ENCODE measurements around the gene MTF1. TPM values are rescaled to one million over a fixed set of nuclear protein-coding genes. Genes with fewer than 3 reads are reported as not detected.
"Not testable (repeated sequence)": the region's sequence is repeated elsewhere in the genome, so short reads cannot be mapped to it uniquely, and the experiment has no call there.

MTF1 gene
- total RNA-seq, 1 donor from 2014 or later = 5.9 TPM

DNA sequence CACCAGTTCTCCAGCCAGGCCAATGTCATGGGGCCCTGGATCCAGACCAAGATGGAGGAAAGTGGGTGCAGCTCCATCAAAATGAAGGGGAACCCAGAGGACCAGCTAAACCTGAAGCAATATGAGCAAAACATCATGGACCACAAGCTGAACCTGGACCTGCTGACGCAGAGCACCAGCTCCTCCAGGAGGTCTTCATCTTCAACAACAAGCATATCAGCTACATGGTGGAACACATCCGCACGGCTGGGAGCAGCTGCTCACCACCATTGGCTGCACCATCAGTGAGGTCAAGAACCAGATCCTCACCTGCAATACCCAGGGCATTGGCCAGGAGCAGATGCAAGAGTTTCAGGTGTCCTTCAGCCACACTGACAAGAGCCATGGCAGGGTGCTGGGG lies 80.7 kb downstream of the MTF1 start:
- H3K9me3 ChIP-seq (ENCODE audit: low read depth) = no peaks in the 10 kb centered on the region
- H3K36me3 ChIP-seq = no peaks in the 10 kb centered on the region
- H3K4me2 ChIP-seq = no peak overlapping the region
- H3K4me1 ChIP-seq = no peaks in the 10 kb centered on the region
- TF ChIP-seq EZH2 (IDR thresholded peaks at IDR 0.05) (no peak), EZH2phosphoT487 (IDR thresholded peaks at IDR 0.05) (no peak)
- TF ChIP-seq, protein P1, sequence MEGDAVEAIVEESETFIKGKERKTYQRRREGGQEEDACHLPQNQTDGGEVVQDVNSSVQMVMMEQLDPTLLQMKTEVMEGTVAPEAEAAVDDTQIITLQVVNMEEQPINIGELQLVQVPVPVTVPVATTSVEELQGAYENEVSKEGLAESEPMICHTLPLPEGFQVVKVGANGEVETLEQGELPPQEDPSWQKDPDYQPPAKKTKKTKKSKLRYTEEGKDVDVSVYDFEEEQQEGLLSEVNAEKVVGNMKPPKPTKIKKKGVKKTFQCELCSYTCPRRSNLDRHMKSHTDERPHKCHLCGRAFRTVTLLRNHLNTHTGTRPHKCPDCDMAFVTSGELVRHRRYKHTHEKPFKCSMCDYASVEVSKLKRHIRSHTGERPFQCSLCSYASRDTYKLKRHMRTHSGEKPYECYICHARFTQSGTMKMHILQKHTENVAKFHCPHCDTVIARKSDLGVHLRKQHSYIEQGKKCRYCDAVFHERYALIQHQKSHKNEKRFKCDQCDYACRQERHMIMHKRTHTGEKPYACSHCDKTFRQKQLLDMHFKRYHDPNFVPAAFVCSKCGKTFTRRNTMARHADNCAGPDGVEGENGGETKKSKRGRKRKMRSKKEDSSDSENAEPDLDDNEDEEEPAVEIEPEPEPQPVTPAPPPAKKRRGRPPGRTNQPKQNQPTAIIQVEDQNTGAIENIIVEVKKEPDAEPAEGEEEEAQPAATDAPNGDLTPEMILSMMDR (IDR thresholded peaks at IDR 0.05) = no peak
- H3K27me3 ChIP-seq = peaks cover 51% of the 10 kb centered on the region
- no peak for DNase-seq (ENCODE audit: low spot score)
- H2AFZ ChIP-seq (replicated peaks) = no peak overlapping the region
- no peak overlapping the region for H3K27ac Mint-ChIP-seq
- no peaks in the 10 kb centered on the region for H3K4me1 Mint-ChIP-seq
- H3K36me3 Mint-ChIP-seq = no peaks in the 10 kb centered on the region
- H4K20me1 ChIP-seq (ENCODE audit: low read depth) = no peaks in the 10 kb centered on the region
- no peak overlapping the region for H3K4me3 Mint-ChIP-seq
- no peak overlapping the region for H3K9ac ChIP-seq
- H3K27me3 Mint-ChIP-seq (ENCODE audit: insufficient read depth, low read depth) = peaks cover 17% of the 10 kb centered on the region
- H3F3A ChIP-seq (ENCODE audit: low read depth) = no peaks in the 10 kb centered on the region
- no peaks in the 10 kb centered on the region for H3K79me2 ChIP-seq (ENCODE audit: low read depth)
- H3K27ac ChIP-seq = no peak overlapping the region
- H3K9me3 Mint-ChIP-seq = peaks cover 2% of the 10 kb centered on the region
- no peak overlapping the region for H3K4me3 ChIP-seq

- no peak overlapping the region for H3K4me3 ChIP-seq
- peaks cover 4% of the 10 kb centered on the region for H3K9me3 Mint-ChIP-seq
- H3K36me3 ChIP-seq = no peaks in the 10 kb centered on the region
- H3K4me1 Mint-ChIP-seq = no peaks in the 10 kb centered on the region
- H3K27me3 Mint-ChIP-seq (ENCODE audit: insufficient read depth, low read depth) = peaks cover 19% of the 10 kb centered on the region
- DNase-seq (ENCODE audit: low spot score) = no peak
- H3K4me1 ChIP-seq = no peaks in the 10 kb centered on the region
- no peaks in the 10 kb centered on the region for H3K36me3 Mint-ChIP-seq
- H3K27me3 ChIP-seq = peaks cover 40% of the 10 kb centered on the region
- no peaks in the 10 kb centered on the region for H3K79me2 ChIP-seq (ENCODE audit: low read depth)
- H2AFZ ChIP-seq (replicated peaks) = no peak overlapping the region
- H3K4me3 Mint-ChIP-seq = no peak overlapping the region
- TF ChIP-seq, protein P1 (IDR thresholded peaks at IDR 0.05) = no peak
- TF ChIP-seq EZH2phosphoT487 (IDR thresholded peaks at IDR 0.05) (no peak), EZH2 (IDR thresholded peaks at IDR 0.05) (no peak)
- H3K9ac ChIP-seq = no peak overlapping the region
- H3K4me2 ChIP-seq = no peak overlapping the region
- no peak overlapping the region for H3K27ac ChIP-seq
- H4K20me1 ChIP-seq (ENCODE audit: low read depth) = no peaks in the 10 kb centered on the region
- H3F3A ChIP-seq (ENCODE audit: low read depth) = no peaks in the 10 kb centered on the region
- no peak overlapping the region for H3K27ac Mint-ChIP-seq
- no peaks in the 10 kb centered on the region for H3K9me3 ChIP-seq (ENCODE audit: low read depth)
Observed at GRCh38 chr1:37776946-37777516, 82.4 kb downstream of the MTF1 start.

DNA sequence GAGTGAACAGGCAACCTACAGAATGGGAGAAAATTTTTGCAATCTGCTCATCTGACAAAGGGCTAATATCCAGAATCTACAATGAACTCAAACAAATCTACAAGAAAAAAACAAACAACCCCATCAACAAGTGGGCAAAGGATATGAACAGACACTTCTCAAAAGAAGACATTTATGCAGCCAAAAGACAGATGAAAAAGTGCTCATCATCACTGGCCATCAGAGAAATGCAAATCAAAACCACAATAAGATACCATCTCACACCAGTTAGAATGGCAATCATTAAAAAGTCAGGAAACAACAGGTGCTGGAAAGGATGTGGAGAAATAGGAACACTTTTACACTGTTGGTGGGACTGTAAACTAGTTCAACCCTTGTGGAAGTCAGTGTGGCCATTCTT lies 88.0 kb downstream of the MTF1 start:
- not testable (repeated sequence) for H3K27ac Mint-ChIP-seq

GRCh38 chr1:37767488-37767887 lies 91.9 kb downstream of the MTF1 start:
- peaks cover 34% of the 10 kb centered on the region for H4K20me1 ChIP-seq (ENCODE audit: low read depth)
- H3K36me3 Mint-ChIP-seq = no peaks in the 10 kb centered on the region
- H3K36me3 ChIP-seq = no peaks in the 10 kb centered on the region
- peaks cover 87% of the 10 kb centered on the region for H3K27me3 ChIP-seq
- DNase-seq (ENCODE audit: low spot score) = peak; percentile 24
- peaks cover 16% of the 10 kb centered on the region for H3K4me1 Mint-ChIP-seq
- no peak overlapping the region for H3K27ac ChIP-seq
- no peaks in the 10 kb centered on the region for H3K79me2 ChIP-seq (ENCODE audit: low read depth)
- no peak overlapping the region for H3K9ac ChIP-seq
- H3K4me2 ChIP-seq = no peak overlapping the region
- H3K4me3 Mint-ChIP-seq = no peak overlapping the region
- H3K4me1 ChIP-seq = peaks cover 8% of the 10 kb centered on the region
- H2AFZ ChIP-seq (replicated peaks) = no peak overlapping the region
- H3K9me3 Mint-ChIP-seq = peaks cover 3% of the 10 kb centered on the region
- no peak overlapping the region for H3K4me3 ChIP-seq
- H3K27ac Mint-ChIP-seq = no peak overlapping the region
- H3F3A ChIP-seq (ENCODE audit: low read depth) = peaks cover 5% of the 10 kb centered on the region
- H3K27me3 Mint-ChIP-seq (ENCODE audit: insufficient read depth, low read depth) = peaks cover 72% of the 10 kb centered on the region
- TF ChIP-seq EZH2 (IDR thresholded peaks at IDR 0.05) (no peak), EZH2phosphoT487 (IDR thresholded peaks at IDR 0.05) (no peak)
- TF ChIP-seq, protein P1 (IDR thresholded peaks at IDR 0.05) = no peak
- H3K9me3 ChIP-seq (ENCODE audit: low read depth) = no peaks in the 10 kb centered on the region

More for the DNA sequence above, 88.0 kb downstream of the MTF1 start:
- H3K9ac ChIP-seq; H3K9me3 ChIP-seq (ENCODE audit: low read depth); H4K20me1 ChIP-seq (ENCODE audit: low read depth); H3K4me1 ChIP-seq; H3K36me3 Mint-ChIP-seq; H3K4me2 ChIP-seq; H3F3A ChIP-seq (ENCODE audit: low read depth); H3K4me1 Mint-ChIP-seq; H3K4me3 ChIP-seq; H3K27ac ChIP-seq; H3K9me3 Mint-ChIP-seq; H3K79me2 ChIP-seq (ENCODE audit: low read depth); DNase-seq (ENCODE audit: low spot score); H2AFZ ChIP-seq (replicated peaks); H3K36me3 ChIP-seq; H3K4me3 Mint-ChIP-seq: not testable (repeated sequence)
- H3K27me3 ChIP-seq = peaks cover 59% of the 10 kb centered on the region
- H3K27me3 Mint-ChIP-seq (ENCODE audit: insufficient read depth, low read depth) = peaks cover 38% of the 10 kb centered on the region

Measured in neural progenitor cell (in vitro differentiated cells).